ENCODE measurements around the gene AHRR. TPM values are rescaled to one million over a fixed set of nuclear protein-coding genes. Genes with fewer than 3 reads are reported as not detected.
A peak's percentile ranks its signal among the peaks of the same experiment; 100 is the strongest.

The AHRR gene
- total and polyA plus RNA-seq, 2 of the 4 experiments (the other 2 are of a cell fraction) = 15.6 to 37.1 TPM

GRCh38 chr5:316210-317085, 5.1 kb upstream of the AHRR start:
- no peak overlapping the region for H3K4me2 ChIP-seq (ENCODE audit: low read depth, low read length)
- DNase-seq (no peak), ATAC-seq (ENCODE audit: low read depth) (no peak)
- H2BK15ac ChIP-seq (ENCODE audit: low read depth, low read length) = no peak overlapping the region
- no peak overlapping the region for H3K4me3 ChIP-seq (ENCODE audit: insufficient read depth, low read depth, low read length)
- H2AFZ ChIP-seq (replicated peaks; ENCODE audit: low read length, poor library complexity) = peak overlapping the region; percentile 68
- H4K20me1 ChIP-seq (ENCODE audit: insufficient read depth, low read length) = peaks cover 45% of the 10 kb centered on the region
- no peak overlapping the region for H3K23ac ChIP-seq (ENCODE audit: low read depth, low read length)
- dilution Hi-C loops (cut with HindIII; ENCODE audit: low sequenced_read_pairs, unreplicated experiment) = no loop called here
- no peaks in the 10 kb centered on the region for H3K27me3 ChIP-seq (ENCODE audit: control insufficient read depth, insufficient read depth, low read length)
- no peak overlapping the region for H3K18ac ChIP-seq (ENCODE audit: low read depth, low read length)
- no peak overlapping the region for H4K8ac ChIP-seq (ENCODE audit: low read depth in 2 of 2, low read length in 2 of 2)
- ChIA-PET CTCF (interaction anchor here (0.6 to 1.3 kb wide), 2 partner anchors 130 to 838 kb away, joined by 3 to 5 read pairs; no protein-coding TSS in a partner anchor), POLR2A (ENCODE audit: unreplicated experiment) (no interaction called here)
- H2AK9ac ChIP-seq (replicated peaks; ENCODE audit: low read depth, low read length, poor library complexity) = peak overlapping the region; percentile 95
- H3K9me1 ChIP-seq (ENCODE audit: insufficient read depth, low read length) = peaks cover 3% of the 10 kb centered on the region; the same call in 1 of the 2 replicates
- intact Hi-C loops (cut with micrococcal nuclease) = loop anchor here (1.0 to 10.0 kb wide), 3 partner anchors 120 to 588 kb away; partner anchors contain the start of gene CEP72
- no peak overlapping the region for H3K27ac ChIP-seq (ENCODE audit: insufficient read depth, low read length)
- H4K5ac ChIP-seq (ENCODE audit: low read depth, low read length) = no peak overlapping the region
- 87% methylated on average over 11 of the region's 19 CpGs; no CpG with 5 or more reads in 1 of the 2 experiments for WGBS, 2 experiments (ENCODE audit: extremely low coverage in 2 of 2, insufficient read length in 1 of 2)
- H3K36me3 ChIP-seq (ENCODE audit: control insufficient read depth, insufficient read depth, low read length) = peaks cover 30% of the 10 kb centered on the region
- no peaks in the 10 kb centered on the region for H3K9me3 ChIP-seq (ENCODE audit: control insufficient read depth, insufficient read depth, low read length)
- H2BK120ac ChIP-seq (ENCODE audit: low read depth, low read length) = no peak overlapping the region
- peaks cover 14% of the 10 kb centered on the region for H3K4me1 ChIP-seq (ENCODE audit: control insufficient read depth, insufficient read depth, low read length)
- H3K56ac ChIP-seq (ENCODE audit: extremely low read depth, insufficient read depth, low read length) = no peak overlapping the region
- peak overlapping the region; percentile 43; the same call in 1 of the 2 replicates for H2AK5ac ChIP-seq (ENCODE audit: low read depth, low read length)
- no peak overlapping the region for H4K91ac ChIP-seq (ENCODE audit: insufficient read depth, low read depth, low read length)
- H3K4ac ChIP-seq (ENCODE audit: low read depth, low read length) = no peak overlapping the region
- no peak for TF ChIP-seq MXI1 (IDR thresholded peaks at IDR 0.05; ENCODE audit: borderline replicate concordance, low read depth, low read length)
- no peak for TF ChIP-seq ELK1 (IDR thresholded peaks at IDR 0.05; ENCODE audit: borderline replicate concordance, low read depth, low read length)
- TF ChIP-seq BHLHE40 (IDR thresholded peaks at IDR 0.05; ENCODE audit: low read depth, low read length) = no peak
- TF ChIP-seq RCOR1 (IDR thresholded peaks at IDR 0.05; ENCODE audit: insufficient replicate concordance, low read length) = no peak
- TF ChIP-seq, protein P1, sequence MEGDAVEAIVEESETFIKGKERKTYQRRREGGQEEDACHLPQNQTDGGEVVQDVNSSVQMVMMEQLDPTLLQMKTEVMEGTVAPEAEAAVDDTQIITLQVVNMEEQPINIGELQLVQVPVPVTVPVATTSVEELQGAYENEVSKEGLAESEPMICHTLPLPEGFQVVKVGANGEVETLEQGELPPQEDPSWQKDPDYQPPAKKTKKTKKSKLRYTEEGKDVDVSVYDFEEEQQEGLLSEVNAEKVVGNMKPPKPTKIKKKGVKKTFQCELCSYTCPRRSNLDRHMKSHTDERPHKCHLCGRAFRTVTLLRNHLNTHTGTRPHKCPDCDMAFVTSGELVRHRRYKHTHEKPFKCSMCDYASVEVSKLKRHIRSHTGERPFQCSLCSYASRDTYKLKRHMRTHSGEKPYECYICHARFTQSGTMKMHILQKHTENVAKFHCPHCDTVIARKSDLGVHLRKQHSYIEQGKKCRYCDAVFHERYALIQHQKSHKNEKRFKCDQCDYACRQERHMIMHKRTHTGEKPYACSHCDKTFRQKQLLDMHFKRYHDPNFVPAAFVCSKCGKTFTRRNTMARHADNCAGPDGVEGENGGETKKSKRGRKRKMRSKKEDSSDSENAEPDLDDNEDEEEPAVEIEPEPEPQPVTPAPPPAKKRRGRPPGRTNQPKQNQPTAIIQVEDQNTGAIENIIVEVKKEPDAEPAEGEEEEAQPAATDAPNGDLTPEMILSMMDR (conservative IDR thresholded peaks at IDR 0.05; ENCODE audit: low read depth, low read length) = no peak
- no peak for TF ChIP-seq MAZ (IDR thresholded peaks at IDR 0.05; ENCODE audit: borderline replicate concordance, low read depth, low read length)
- TF ChIP-seq, protein P2, sequence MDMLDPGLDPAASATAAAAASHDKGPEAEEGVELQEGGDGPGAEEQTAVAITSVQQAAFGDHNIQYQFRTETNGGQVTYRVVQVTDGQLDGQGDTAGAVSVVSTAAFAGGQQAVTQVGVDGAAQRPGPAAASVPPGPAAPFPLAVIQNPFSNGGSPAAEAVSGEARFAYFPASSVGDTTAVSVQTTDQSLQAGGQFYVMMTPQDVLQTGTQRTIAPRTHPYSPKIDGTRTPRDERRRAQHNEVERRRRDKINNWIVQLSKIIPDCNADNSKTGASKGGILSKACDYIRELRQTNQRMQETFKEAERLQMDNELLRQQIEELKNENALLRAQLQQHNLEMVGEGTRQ (IDR thresholded peaks at IDR 0.05; ENCODE audit: low read depth, low read length) = no peak
- H3K79me1 ChIP-seq (ENCODE audit: low read depth in 1 of 2, low read length in 2 of 2) = peaks cover under 1 to 66% of the 10 kb centered on the region in 2 experiments; a peak in 3 of 4 replicates
- no peak overlapping the region for H2BK5ac ChIP-seq (ENCODE audit: low read depth, low read length, poor library complexity, severe bottlenecking)
- in situ Hi-C loops (cut with MboI; ENCODE audit: low sequenced_read_pairs) = no loop called here
- H3K14ac ChIP-seq (replicated peaks; ENCODE audit: low read depth, low read length) = no peak overlapping the region
- no peak overlapping the region for H3K9ac ChIP-seq (ENCODE audit: low read depth, low read length)
- BruUV-seq (replicated peaks) = no TSS peak
- H2BK20ac ChIP-seq (ENCODE audit: low read depth, low read length) = no peak overlapping the region
